DND-41 (cell line): ENCODE measurements around the gene FAM50A.

Experiments used
- CTCF ChIP-seq: IDR thresholded peaks from 2 replicates; pipeline ENCODE4 v1.5.1; 2012; ENCODE audit warnings: borderline replicate concordance, low read length, moderate library complexity, mild to moderate bottlenecking; ENCODE audit not compliant: poor library complexity, severe bottlenecking; ENCODE audit errors: extremely low read depth
- EZH2 ChIP-seq: IDR thresholded peaks from 3 replicates; pipeline ENCODE4 v1.6.1; 2012; ENCODE audit warnings: borderline replicate concordance, low read depth, mild to moderate bottlenecking, moderate library complexity, low read length, inconsistent platforms; ENCODE audit not compliant: severe bottlenecking

GRCh38 chrX:154399527-154400368 lies 44.2 kb upstream of the FAM50A start:
- TF ChIP-seq CTCF (no peak), EZH2 (no peak)
